ENCODE data around the gene RWDD3.
A peak's percentile ranks its signal among the peaks of the same experiment; 100 is the strongest.

The RWDD3 gene, protein sequence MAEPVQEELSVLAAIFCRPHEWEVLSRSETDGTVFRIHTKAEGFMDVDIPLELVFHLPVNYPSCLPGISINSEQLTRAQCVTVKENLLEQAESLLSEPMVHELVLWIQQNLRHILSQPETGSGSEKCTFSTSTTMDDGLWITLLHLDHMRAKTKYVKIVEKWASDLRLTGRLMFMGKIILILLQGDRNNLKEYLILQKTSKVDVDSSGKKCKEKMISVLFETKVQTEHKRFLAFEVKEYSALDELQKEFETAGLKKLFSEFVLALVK

DNA sequence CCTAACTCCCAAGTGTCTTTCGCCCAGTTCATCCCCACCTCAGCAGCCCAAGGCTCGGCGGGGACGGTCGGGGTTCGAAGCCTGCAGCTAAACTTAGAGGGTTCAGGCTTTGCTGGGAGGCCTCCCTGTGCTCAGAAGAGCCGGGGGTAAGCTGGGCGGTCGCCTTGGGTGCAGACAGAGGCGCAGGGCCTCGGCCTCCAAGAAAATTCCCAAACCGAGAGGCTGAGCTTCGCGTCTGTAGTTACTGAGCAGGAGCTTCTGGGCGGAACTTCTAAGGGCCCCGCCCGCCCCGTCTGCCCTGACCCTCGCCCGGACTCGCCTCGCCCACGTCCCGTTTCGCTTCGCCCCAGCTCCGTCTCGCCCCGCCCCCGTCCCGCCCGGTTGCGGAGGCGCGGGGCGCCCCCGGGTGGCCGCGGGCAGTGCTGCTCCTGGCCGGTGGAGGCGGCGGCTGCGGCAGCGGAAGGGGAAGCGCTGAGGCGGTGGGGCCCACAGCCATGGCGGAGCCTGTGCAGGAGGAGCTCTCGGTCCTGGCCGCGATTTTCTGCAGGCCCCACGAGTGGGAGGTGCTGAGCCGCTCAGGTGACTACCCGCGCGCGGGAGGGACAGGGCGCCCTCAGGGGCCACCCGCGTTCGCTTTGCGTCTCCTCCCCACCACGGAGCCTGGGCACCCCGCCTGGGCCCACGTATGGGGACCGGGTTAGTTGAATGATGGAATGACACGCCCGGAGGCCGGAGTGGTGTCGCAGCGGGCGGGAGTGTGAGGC lies at the start of gene RWDD3:
RWDD3 (plus strand) TSS at position 474 of the 764 bp plus-strand sequence; CDS start at position 495, 21 bp downstream.
- no peaks in the 10 kb centered on the region for H3K4me1 ChIP-seq (ENCODE audit: control insufficient read depth, insufficient read depth, low read length)
- peak within 1 kb of the TSS; percentile 70; the same call in 1 of the 2 replicates for H3K27ac ChIP-seq (ENCODE audit: extremely low read depth, low read depth, low read length)
- H3K36me3 ChIP-seq (ENCODE audit: control insufficient read depth in 2 of 2, insufficient read depth in 1 of 2, low read length in 2 of 2) = peaks cover 0 to 13% of the 10 kb centered on the region in 2 experiments; a peak in 1 of 3 replicates
- H3K4me3 ChIP-seq (ENCODE audit: low read depth, low read length) = peak within 1 kb of the TSS; percentile 98
- no peaks in the 10 kb centered on the region for H3K9me3 ChIP-seq (ENCODE audit: control insufficient read depth, insufficient read depth, low read depth, low read length)
- POLR2A ChIA-PET = interaction anchor here (0.5 to 1.6 kb wide), 20 partner anchors 10 to 400 kb away, joined by 3 to 31 read pairs (median 4); partner anchors contain the start of genes ALG14, CNN3 and TLCD4
- CTCF ChIA-PET = interaction anchor here (0.6 to 2.2 kb wide), 35 partner anchors 8 to 1382 kb away, joined by 3 to 30 read pairs (median 4); partner anchors contain the start of genes ALG14 and TLCD4
- TF ChIP-seq ZBTB1 (tag by site-specific recombination; IDR thresholded peaks at IDR 0.05) (no peak; the same call in 1 of the 2 replicates), YY1 (tag by site-specific recombination; IDR thresholded peaks at IDR 0.05) (peak; percentile 93), OSR2 (tag by site-specific recombination; IDR thresholded peaks at IDR 0.05) (0 out of 2 replicates have a peak, but pooled peaks have one; percentile 15), EGR2 (tag by site-specific recombination; IDR thresholded peaks at IDR 0.05; ENCODE audit: low read depth) (peak; percentile 78), ZNF76 (tag by site-specific recombination; IDR thresholded peaks at IDR 0.05; ENCODE audit: borderline replicate concordance, low read depth) (peak; percentile 44; the same call in 1 of the 2 replicates), ZNF654 (tag by site-specific recombination; IDR thresholded peaks at IDR 0.05; ENCODE audit: low read depth) (0 out of 2 replicates have a peak, but pooled peaks have one; percentile 5), ZNF785 (tag by site-specific recombination; IDR thresholded peaks at IDR 0.05) (0 out of 2 replicates have a peak, but pooled peaks have one; percentile 76), YY2 (tag by site-specific recombination; IDR thresholded peaks at IDR 0.05) (peak; percentile 78), PRDM10 (tag by site-specific recombination; IDR thresholded peaks at IDR 0.05) (no peak), ZNF404 (tag by site-specific recombination; IDR thresholded peaks at IDR 0.05) (no peak), GLI4 (tag by site-specific recombination; IDR thresholded peaks at IDR 0.05) (peak; percentile 92; the same call in 1 of the 2 replicates), ZIC2 (tag by site-specific recombination; IDR thresholded peaks at IDR 0.05) (peak; percentile 78), ZNF501 (tag by site-specific recombination; IDR thresholded peaks at IDR 0.05) (peak; percentile 49; the same call in 1 of the 2 replicates), ZNF133 (tag by site-specific recombination; IDR thresholded peaks at IDR 0.05) (no peak), PBX3 (CRISPR knock-in tag; IDR thresholded peaks at IDR 0.05) (peak; percentile 79; the same call in 1 of the 2 replicates), ZBTB17 (tag by site-specific recombination; IDR thresholded peaks at IDR 0.05) (no peak), AEBP2 (tag by site-specific recombination; IDR thresholded peaks at IDR 0.05; ENCODE audit: borderline replicate concordance) (no peak), IKZF3 (tag by site-specific recombination; IDR thresholded peaks at IDR 0.05) (peak; percentile 25; the same call in 1 of the 2 replicates), ZNF610 (tag by site-specific recombination; IDR thresholded peaks at IDR 0.05; ENCODE audit: borderline replicate concordance) (peak; percentile 65; the same call in 1 of the 2 replicates), ZNF423 (tag by site-specific recombination; IDR thresholded peaks at IDR 0.05) (0 out of 2 replicates have a peak, but pooled peaks have one; percentile 38), KLF10 (tag by site-specific recombination; IDR thresholded peaks at IDR 0.05) (peak; percentile 56)
- TF ChIP-seq, protein P1, sequence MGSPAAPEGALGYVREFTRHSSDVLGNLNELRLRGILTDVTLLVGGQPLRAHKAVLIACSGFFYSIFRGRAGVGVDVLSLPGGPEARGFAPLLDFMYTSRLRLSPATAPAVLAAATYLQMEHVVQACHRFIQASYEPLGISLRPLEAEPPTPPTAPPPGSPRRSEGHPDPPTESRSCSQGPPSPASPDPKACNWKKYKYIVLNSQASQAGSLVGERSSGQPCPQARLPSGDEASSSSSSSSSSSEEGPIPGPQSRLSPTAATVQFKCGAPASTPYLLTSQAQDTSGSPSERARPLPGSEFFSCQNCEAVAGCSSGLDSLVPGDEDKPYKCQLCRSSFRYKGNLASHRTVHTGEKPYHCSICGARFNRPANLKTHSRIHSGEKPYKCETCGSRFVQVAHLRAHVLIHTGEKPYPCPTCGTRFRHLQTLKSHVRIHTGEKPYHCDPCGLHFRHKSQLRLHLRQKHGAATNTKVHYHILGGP (tag by site-specific recombination; IDR thresholded peaks at IDR 0.05) = no peak
- TF ChIP-seq, protein P2, sequence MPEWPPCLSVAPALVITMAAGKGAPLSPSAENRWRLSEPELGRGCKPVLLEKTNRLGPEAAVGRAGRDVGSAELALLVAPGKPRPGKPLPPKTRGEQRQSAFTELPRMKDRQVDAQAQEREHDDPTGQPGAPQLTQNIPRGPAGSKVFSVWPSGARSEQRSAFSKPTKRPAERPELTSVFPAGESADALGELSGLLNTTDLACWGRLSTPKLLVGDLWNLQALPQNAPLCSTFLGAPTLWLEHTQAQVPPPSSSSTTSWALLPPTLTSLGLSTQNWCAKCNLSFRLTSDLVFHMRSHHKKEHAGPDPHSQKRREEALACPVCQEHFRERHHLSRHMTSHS (tag by site-specific recombination; IDR thresholded peaks at IDR 0.05) = no peak
- TF ChIP-seq, protein P3, sequence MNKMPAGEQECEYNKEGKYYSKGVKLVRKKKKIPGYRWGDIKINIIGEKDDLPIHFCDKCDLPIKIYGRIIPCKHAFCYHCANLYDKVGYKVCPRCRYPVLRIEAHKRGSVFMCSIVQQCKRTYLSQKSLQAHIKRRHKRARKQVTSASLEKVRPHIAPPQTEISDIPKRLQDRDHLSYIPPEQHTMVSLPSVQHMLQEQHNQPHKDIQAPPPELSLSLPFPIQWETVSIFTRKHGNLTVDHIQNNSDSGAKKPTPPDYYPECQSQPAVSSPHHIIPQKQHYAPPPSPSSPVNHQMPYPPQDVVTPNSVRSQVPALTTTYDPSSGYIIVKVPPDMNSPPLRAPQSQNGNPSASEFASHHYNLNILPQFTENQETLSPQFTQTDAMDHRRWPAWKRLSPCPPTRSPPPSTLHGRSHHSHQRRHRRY (tag by site-specific recombination; IDR thresholded peaks at IDR 0.05) = no peak
